Vagina (tissue), 2 donors: ENCODE results near the gene KLHL22. TPM values are rescaled to one million over a fixed set of nuclear protein-coding genes. Genes with fewer than 3 reads are reported as not detected.

Source experiments
- DNase-seq, 2 donors: peaks; one replicate each; pipeline ENCODE4 v3.0.0-alpha.2; 2017; ENCODE audit errors: extremely low spot score in 2 of 2
- H3K27ac ChIP-seq: fragments of 200-600 bp; sonication (generic); one replicate; pipeline ENCODE4 v1.5.1; 2019
- H3K27me3 ChIP-seq: fragments of 200-600 bp; sonication (generic); one replicate; pipeline ENCODE4 v1.5.1; 2019
- H3K36me3 ChIP-seq, 2 donors: fragments of 200-600 bp; sonication (generic); one replicate each; pipeline ENCODE4 v1.5.1; 2017 to 2019
- H3K4me1 ChIP-seq: fragments of 200-600 bp; sonication (generic); one replicate; pipeline ENCODE4 v1.5.1; 2019
- H3K4me3 ChIP-seq, 2 donors: fragments of 200-600 bp; sonication (generic); 1 replicate in 1 of 2; 2 replicates in 1 of 2; pipeline ENCODE4 v1.5.1; 2016 to 2019
- H3K9me3 ChIP-seq: fragments of 200-600 bp; sonication (generic); one replicate; pipeline ENCODE4 v1.5.1; 2019
- POLR2A ChIP-seq, 2 donors: fragments of 450-650 bp; IDR thresholded peaks; one replicate each; pipeline ENCODE4 v1.6.1; 2017; ENCODE audit warnings: antibody characterized with exemption in 2 of 2, mild to moderate bottlenecking in 2 of 2, moderate library complexity in 2 of 2
- POLR2AphosphoS5 ChIP-seq, 2 donors: sonication (generic); formaldehyde crosslinking; IDR thresholded peaks; one replicate each; pipeline ENCODE4 v1.9.0; 2017; ENCODE audit warnings: antibody characterized with exemption in 2 of 2, mild to moderate bottlenecking in 2 of 2, low read depth in 1 of 2; ENCODE audit not compliant: insufficient read depth in 1 of 2
- intact Hi-C: fragments of 100-400 bp; cut with DNase I; formaldehyde crosslinking; loops from one replicate; pipeline ENCODE4 v1.15.1; 2023
- total RNA-seq: library from RNA; depleted of rRNA; stranded (reverse); fragments of >200 nt; gene quantifications from one replicate; pipeline ENCODE4 v1.2.3, GENCODE V29; 2016
- TF ChIP-seq, protein P1 (sequence below), 3 experiments: fragments of 450-650 bp in 2 of 3; fragments of 200-600 bp in 1 of 3; sonication (generic) in 1 of 3; IDR thresholded peaks; one replicate each; pipeline ENCODE4 v1.5.1; 2017 to 2019; ENCODE audit warnings: antibody characterized with exemption in 3 of 3, mild to moderate bottlenecking in 2 of 3, moderate library complexity in 2 of 3

The KLHL22 gene
- total RNA-seq, 1 donor from 2014 or later = 20.1 TPM

DNA sequence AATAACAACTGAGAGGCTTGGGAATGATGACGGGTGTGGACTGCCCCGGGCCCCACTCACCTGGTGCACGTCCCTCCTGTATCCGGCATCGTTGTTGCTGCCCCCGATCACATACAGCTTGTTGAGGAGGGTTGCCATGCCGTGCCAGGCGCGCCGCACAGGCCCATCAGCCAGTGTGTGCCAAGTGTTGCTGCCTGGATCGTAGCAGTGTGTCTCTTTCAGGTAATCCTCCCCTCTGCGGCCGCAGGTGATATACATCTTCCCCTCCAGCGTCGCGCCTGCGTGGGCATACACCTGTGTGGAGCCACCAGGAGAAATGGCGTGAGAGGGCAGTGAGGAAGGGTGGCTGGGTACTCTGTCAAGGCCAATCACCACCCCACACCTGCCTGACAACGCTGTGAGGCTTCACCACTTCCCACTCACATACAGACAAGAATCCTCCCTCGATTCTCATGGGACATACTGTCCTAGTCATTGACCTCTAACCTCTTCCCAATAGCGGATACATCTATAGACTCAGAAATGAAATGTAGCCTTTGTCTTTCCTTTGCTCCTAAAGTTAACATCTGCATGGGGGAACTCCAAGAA, 49.1 kb downstream of the KLHL22 start:
- TF ChIP-seq, protein P1, sequence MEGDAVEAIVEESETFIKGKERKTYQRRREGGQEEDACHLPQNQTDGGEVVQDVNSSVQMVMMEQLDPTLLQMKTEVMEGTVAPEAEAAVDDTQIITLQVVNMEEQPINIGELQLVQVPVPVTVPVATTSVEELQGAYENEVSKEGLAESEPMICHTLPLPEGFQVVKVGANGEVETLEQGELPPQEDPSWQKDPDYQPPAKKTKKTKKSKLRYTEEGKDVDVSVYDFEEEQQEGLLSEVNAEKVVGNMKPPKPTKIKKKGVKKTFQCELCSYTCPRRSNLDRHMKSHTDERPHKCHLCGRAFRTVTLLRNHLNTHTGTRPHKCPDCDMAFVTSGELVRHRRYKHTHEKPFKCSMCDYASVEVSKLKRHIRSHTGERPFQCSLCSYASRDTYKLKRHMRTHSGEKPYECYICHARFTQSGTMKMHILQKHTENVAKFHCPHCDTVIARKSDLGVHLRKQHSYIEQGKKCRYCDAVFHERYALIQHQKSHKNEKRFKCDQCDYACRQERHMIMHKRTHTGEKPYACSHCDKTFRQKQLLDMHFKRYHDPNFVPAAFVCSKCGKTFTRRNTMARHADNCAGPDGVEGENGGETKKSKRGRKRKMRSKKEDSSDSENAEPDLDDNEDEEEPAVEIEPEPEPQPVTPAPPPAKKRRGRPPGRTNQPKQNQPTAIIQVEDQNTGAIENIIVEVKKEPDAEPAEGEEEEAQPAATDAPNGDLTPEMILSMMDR (IDR thresholded peaks at IDR 0.05) = no peak
- TF ChIP-seq POLR2AphosphoS5 (IDR thresholded peaks at IDR 0.05; ENCODE audit: insufficient read depth in 1 of 2, low read depth in 1 of 2) = no peak
- no peak for TF ChIP-seq POLR2A (IDR thresholded peaks at IDR 0.05)
- H3K4me1 ChIP-seq = peaks cover 12% of the 10 kb centered on the region
- H3K27ac ChIP-seq = no peak overlapping the region
- H3K9me3 ChIP-seq = no peaks in the 10 kb centered on the region
- no peak overlapping the region for H3K4me3 ChIP-seq
- intact Hi-C loops = no loop called here
- DNase-seq = no peak
- H3K36me3 ChIP-seq = peaks cover 0 to 12% of the 10 kb centered on the region in 2 donors
- H3K27me3 ChIP-seq = no peaks in the 10 kb centered on the region

DNA sequence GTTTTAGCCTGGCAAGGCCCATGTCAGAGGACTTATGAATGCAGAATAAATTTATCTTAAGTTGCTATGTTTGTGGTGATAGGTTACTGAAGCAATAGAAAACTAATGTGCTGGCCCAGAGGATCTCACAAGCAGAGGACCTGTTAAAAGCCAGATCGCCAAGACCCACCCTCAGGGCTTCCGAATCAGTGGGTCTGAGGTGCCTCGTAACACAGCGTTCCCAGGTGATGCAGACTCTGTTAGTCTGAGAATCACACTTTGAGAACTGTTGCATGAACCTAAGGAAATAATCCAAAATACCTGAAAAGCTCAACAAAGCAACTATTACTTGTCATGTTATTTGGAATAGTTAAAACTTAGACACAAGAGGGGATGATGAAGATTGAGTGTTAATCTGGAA, 51.3 kb downstream of the KLHL22 start:
- Histone ChIP-seq H3K4me1 (peaks cover 17% of the 10 kb centered on the region), H3K27me3 (no peaks in the 10 kb centered on the region), H3K4me3 (no peak overlapping the region), H3K36me3 (peaks cover 0 to 12% of the 10 kb centered on the region in 2 donors), H3K27ac (no peak overlapping the region), H3K9me3 (no peaks in the 10 kb centered on the region)
- intact Hi-C loops = no loop called here
- no peak for DNase-seq
- TF ChIP-seq POLR2AphosphoS5 (IDR thresholded peaks at IDR 0.05; ENCODE audit: insufficient read depth in 1 of 2, low read depth in 1 of 2) (no peak), POLR2A (IDR thresholded peaks at IDR 0.05) (no peak)
- TF ChIP-seq, protein P1 (IDR thresholded peaks at IDR 0.05) = no peak

DNA sequence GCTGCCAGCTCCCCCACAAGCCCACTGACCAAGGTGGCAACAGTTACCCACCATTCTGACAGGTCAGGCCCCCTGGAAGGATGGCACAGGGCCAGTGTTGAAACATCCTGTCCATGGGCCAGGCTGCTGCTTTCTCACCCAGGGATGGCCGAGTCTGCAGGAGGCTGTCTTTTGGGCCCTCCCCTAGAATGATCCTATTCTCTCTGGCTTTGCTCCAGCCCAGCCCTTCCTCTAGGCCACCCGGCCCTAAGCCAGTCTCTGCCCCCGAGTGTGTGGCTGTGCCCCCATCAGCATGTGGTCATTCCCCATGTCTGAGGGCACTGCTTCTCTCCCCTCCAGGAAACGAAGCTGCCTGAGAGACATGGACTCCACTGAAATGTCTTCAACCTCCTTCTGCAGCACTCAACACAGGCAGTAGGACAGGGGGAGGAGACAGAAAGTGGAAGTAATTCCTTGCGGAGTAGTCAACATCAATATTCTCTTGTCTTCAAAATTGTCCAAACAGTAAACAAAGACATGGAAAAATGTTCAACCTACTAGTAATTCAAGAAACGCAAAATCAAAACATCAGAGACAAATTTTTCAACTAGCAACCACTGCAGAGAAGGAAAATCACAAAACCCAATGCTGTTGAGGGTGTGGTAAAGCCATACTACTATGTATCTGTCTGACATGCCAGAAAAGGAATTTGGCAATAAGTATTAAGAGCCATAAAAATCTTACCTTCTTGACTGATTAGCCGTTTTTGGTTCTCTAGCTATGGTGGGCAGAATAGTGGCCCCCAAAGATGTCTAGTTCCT, 52.9 kb downstream of the KLHL22 start:
- TF ChIP-seq POLR2A (IDR thresholded peaks at IDR 0.05) = no peak
- TF ChIP-seq POLR2AphosphoS5 (IDR thresholded peaks at IDR 0.05; ENCODE audit: insufficient read depth in 1 of 2, low read depth in 1 of 2) = no peak
- DNase-seq = no peak
- peaks cover 0 to 12% of the 10 kb centered on the region in 2 donors for H3K36me3 ChIP-seq
- no peaks in the 10 kb centered on the region for H3K27me3 ChIP-seq
- H3K4me1 ChIP-seq = peaks cover 28% of the 10 kb centered on the region
- H3K9me3 ChIP-seq = no peaks in the 10 kb centered on the region
- H3K27ac ChIP-seq = peak overlapping the region; percentile 24
- no peak overlapping the region for H3K4me3 ChIP-seq
- intact Hi-C loops = no loop called here

DNA sequence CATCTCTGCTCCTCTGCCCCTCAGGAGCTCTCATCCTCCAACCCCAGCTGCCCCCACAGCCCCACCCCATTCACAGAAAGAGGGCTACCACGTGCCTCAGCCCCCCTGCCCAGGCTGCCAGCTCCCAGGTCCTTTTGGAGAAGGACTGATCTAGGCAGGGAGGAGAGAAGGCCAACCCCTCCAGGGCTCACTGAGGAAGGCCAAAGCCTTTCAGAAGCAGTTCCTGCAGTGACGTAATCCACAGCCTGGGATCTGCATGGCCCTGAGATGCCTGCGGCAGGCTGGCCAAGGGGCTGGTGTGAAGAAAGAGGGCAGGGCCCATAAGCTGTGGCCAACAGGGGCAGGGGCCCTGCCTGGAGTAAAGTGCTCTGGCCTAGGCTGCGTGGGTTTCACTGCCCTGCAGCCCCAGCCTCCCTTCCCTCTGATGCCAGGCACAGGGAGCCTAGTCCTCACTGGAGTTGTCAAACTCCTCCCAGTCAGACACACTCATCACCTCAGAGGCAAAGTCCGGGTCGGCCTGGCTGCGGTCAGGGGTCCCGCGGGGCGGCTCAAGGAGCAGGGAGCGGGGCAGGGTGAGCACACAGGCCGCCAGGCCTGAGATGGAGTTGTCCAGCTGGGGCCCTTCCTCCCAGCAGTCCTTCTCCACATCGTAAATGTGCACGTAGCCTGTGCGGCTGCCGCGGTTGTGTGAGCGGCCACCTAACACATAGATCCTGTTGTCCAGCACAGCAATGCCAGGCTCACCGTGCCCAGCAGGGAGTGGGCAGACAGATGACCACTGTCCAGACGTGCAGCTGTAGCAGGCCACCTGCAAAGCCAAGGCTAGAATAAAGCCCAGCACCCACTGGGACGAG, 53.7 kb downstream of the KLHL22 start:
- Histone ChIP-seq H3K4me1 (peaks cover 34% of the 10 kb centered on the region), H3K27me3 (no peaks in the 10 kb centered on the region), H3K4me3 (no peak overlapping the region), H3K9me3 (no peaks in the 10 kb centered on the region), H3K36me3 (peaks cover 0 to 12% of the 10 kb centered on the region in 2 donors), H3K27ac (peak overlapping the region; percentile 24)
- TF ChIP-seq POLR2AphosphoS5 (IDR thresholded peaks at IDR 0.05; ENCODE audit: insufficient read depth in 1 of 2, low read depth in 1 of 2) (no peak), POLR2A (IDR thresholded peaks at IDR 0.05) (no peak)
- TF ChIP-seq, protein P1 (IDR thresholded peaks at IDR 0.05) = no peak
- intact Hi-C loops = no loop called here
- no peak for DNase-seq
